Activated CD4-positive, alpha-beta T cell treated with anti-CD3 and anti-CD28 coated beads, Interleukin-2, amount 10 ng/mL, durations not matched to agents 24 days and 14 days (primary cell): Measurements from ENCODE around the gene NFKB2. TPM values are rescaled to one million over a fixed set of nuclear protein-coding genes. Genes with fewer than 3 reads are reported as not detected.

Experiments
- DNase-seq: peaks from one replicate; pipeline ENCODE4 v3.0.0; 2022
- H3K27ac Mint-ChIP-seq: one replicate; pipeline ENCODE4 v1.8.0; 2022; ENCODE audit warnings: mild to moderate bottlenecking, mixed read lengths
- H3K27me3 Mint-ChIP-seq: one replicate; pipeline ENCODE4 v1.8.0; 2022; ENCODE audit warnings: mixed read lengths
- H3K36me3 Mint-ChIP-seq: one replicate; pipeline ENCODE4 v1.8.0; 2022; ENCODE audit warnings: low read depth, mild to moderate bottlenecking, mixed read lengths
- H3K4me1 Mint-ChIP-seq: one replicate; pipeline ENCODE4 v1.8.0; 2021; ENCODE audit warnings: mixed read lengths
- H3K4me3 Mint-ChIP-seq: one replicate; pipeline ENCODE4 v1.8.0; 2022; ENCODE audit warnings: mild to moderate bottlenecking, moderate library complexity, mixed read lengths
- H3K9me3 Mint-ChIP-seq: one replicate; pipeline ENCODE4 v1.8.0; 2021; ENCODE audit warnings: mixed read lengths
- intact Hi-C: fragments of 100-400 bp; cut with micrococcal nuclease; formaldehyde crosslinking; loops from one replicate; pipeline ENCODE4 v1.15.1; 2023
- total RNA-seq: library from RNA; stranded (reverse); gene quantifications from 2 replicates; pipeline ENCODE4 v1.2.3, GENCODE V29; 2022

NFKB2 gene
- total RNA-seq, 1 donor from 2014 or later, result 311 TPM

GRCh38 chr10:102399217-102400021, 3.9 kb downstream of the NFKB2 start:
- no peaks in the 10 kb centered on the region for H3K27me3 Mint-ChIP-seq
- H3K4me3 Mint-ChIP-seq, result peak overlapping the region; percentile 90
- peak; percentile 97 for DNase-seq
- intact Hi-C loops, result loop anchor here (1.0 kb wide), 1 partner anchor 169 kb away; no protein-coding TSS in a partner anchor
- peak overlapping the region; percentile 79 for H3K27ac Mint-ChIP-seq
- H3K36me3 Mint-ChIP-seq, result peaks cover 77% of the 10 kb centered on the region
- peaks cover 36% of the 10 kb centered on the region for H3K4me1 Mint-ChIP-seq
- no peaks in the 10 kb centered on the region for H3K9me3 Mint-ChIP-seq

GRCh38 chr10:102400076-102400475, 4.6 kb downstream of the NFKB2 start:
- no peaks in the 10 kb centered on the region for H3K9me3 Mint-ChIP-seq
- intact Hi-C loops, result no loop called here
- no peak for DNase-seq
- peak overlapping the region; percentile 90 for H3K4me3 Mint-ChIP-seq
- H3K36me3 Mint-ChIP-seq, result peaks cover 76% of the 10 kb centered on the region
- no peaks in the 10 kb centered on the region for H3K27me3 Mint-ChIP-seq
- H3K27ac Mint-ChIP-seq, result peak overlapping the region; percentile 79
- peaks cover 36% of the 10 kb centered on the region for H3K4me1 Mint-ChIP-seq

DNA sequence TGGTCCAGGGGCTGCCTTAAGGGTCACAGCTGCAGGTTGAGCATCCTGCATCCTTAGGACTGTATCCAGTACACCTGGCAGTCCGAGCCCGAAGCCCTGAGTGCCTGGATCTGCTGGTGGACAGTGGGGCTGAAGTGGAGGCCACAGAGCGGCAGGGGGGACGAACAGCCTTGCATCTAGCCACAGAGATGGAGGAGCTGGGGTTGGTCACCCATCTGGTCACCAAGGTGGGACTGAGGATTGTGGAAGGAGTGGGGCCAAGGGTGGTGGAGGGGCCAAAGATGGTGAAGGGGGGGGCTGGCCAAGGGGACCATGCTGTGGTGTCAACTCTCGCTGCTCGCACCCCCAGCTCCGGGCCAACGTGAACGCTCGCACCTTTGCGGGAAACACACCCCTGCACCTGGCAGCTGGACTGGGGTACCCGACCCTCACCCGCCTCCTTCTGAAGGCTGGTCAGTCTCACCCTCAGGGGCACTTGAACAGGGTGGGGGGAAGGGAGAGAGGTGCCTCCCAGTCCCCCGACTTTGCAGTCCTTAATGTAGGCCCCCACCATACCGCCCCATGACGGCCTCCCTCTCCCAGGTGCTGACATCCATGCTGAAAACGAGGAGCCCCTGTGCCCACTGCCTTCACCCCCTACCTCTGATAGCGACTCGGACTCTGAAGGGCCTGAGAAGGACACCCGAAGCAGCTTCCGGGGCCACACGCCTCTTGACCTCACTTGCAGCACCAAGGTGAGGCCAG, 5.3 kb downstream of the NFKB2 start:
- Mint-ChIP-seq H3K27me3 (no peaks in the 10 kb centered on the region), H3K4me1 (peaks cover 40% of the 10 kb centered on the region), H3K27ac (peak overlapping the region; percentile 15), H3K36me3 (peaks cover 73% of the 10 kb centered on the region), H3K4me3 (peak overlapping the region; percentile 90), H3K9me3 (no peaks in the 10 kb centered on the region)
- intact Hi-C loops, result no loop called here
- peak; percentile 56 for DNase-seq

- peak overlapping the region; percentile 25 for H3K27ac Mint-ChIP-seq
- no peaks in the 10 kb centered on the region for H3K9me3 Mint-ChIP-seq
- peaks cover 68% of the 10 kb centered on the region for H3K36me3 Mint-ChIP-seq
- H3K4me1 Mint-ChIP-seq, result peaks cover 38% of the 10 kb centered on the region
- intact Hi-C loops, result no loop called here
- H3K4me3 Mint-ChIP-seq, result no peak overlapping the region
- DNase-seq, result peak; percentile 57
- H3K27me3 Mint-ChIP-seq, result no peaks in the 10 kb centered on the region
These were observed 5.8 kb downstream of the NFKB2 start for GRCh38 chr10:102401342-102401654.

GRCh38 chr10:102401735-102402511, 6.4 kb downstream of the NFKB2 start:
- no peaks in the 10 kb centered on the region for H3K9me3 Mint-ChIP-seq
- peak; percentile 59 for DNase-seq
- H3K4me1 Mint-ChIP-seq, result peaks cover 38% of the 10 kb centered on the region
- H3K36me3 Mint-ChIP-seq, result peaks cover 61% of the 10 kb centered on the region
- no peaks in the 10 kb centered on the region for H3K27me3 Mint-ChIP-seq
- H3K27ac Mint-ChIP-seq, result peak overlapping the region; percentile 70
- no peak overlapping the region for H3K4me3 Mint-ChIP-seq
- intact Hi-C loops, result no loop called here

- H3K27ac Mint-ChIP-seq, result peak overlapping the region; percentile 70
- intact Hi-C loops, result no loop called here
These were observed 7.0 kb downstream of the NFKB2 start for GRCh38 chr10:102402512-102402896.

DNA sequence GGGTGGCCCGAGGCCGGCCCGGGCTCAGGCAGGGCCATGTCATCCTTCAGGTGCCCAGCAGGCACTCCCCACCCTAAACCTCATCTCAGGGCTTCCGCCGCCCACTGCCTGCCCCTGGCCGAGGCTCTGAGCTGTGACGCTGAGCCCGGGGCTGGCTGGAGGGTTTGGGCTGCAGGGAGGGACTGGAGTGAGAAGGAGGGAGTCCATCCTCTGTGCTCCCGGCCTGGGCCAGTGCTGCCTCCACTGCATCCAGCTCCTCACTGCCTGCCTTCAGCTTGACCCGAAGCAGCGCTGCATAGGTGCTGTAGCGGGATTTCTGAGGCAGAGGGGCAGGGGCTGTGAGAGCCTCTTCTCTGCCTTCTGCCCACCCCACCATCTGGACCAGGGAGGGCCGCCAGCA, 7.6 kb downstream of the NFKB2 start:
- peaks cover 1% of the 10 kb centered on the region for H3K27me3 Mint-ChIP-seq
- DNase-seq, result no peak
- no peak overlapping the region for H3K4me3 Mint-ChIP-seq
- H3K4me1 Mint-ChIP-seq, result peaks cover 33% of the 10 kb centered on the region
- peaks cover 50% of the 10 kb centered on the region for H3K36me3 Mint-ChIP-seq
- no peaks in the 10 kb centered on the region for H3K9me3 Mint-ChIP-seq
- intact Hi-C loops, result no loop called here
- no peak overlapping the region for H3K27ac Mint-ChIP-seq

More at GRCh38 chr10:102402512-102402896, 7.0 kb downstream of the NFKB2 start:
- Mint-ChIP-seq H3K27me3 (no peaks in the 10 kb centered on the region), H3K4me1 (peaks cover 34% of the 10 kb centered on the region), H3K36me3 (peaks cover 56% of the 10 kb centered on the region), H3K9me3 (no peaks in the 10 kb centered on the region), H3K4me3 (no peak overlapping the region)
- no peak for DNase-seq

GRCh38 chr10:102404361-102405107, 9.0 kb downstream of the NFKB2 start:
- peaks cover 31% of the 10 kb centered on the region for H3K4me1 Mint-ChIP-seq
- no peak for DNase-seq
- no peak overlapping the region for H3K27ac Mint-ChIP-seq
- H3K9me3 Mint-ChIP-seq, result no peaks in the 10 kb centered on the region
- intact Hi-C loops, result no loop called here
- peaks cover 7% of the 10 kb centered on the region for H3K27me3 Mint-ChIP-seq
- H3K36me3 Mint-ChIP-seq, result peaks cover 42% of the 10 kb centered on the region
- no peak overlapping the region for H3K4me3 Mint-ChIP-seq

- H3K36me3 Mint-ChIP-seq, result peaks cover 38% of the 10 kb centered on the region
- no peaks in the 10 kb centered on the region for H3K9me3 Mint-ChIP-seq
- peaks cover 31% of the 10 kb centered on the region for H3K4me1 Mint-ChIP-seq
- intact Hi-C loops, result no loop called here
- peaks cover 13% of the 10 kb centered on the region for H3K27me3 Mint-ChIP-seq
- no peak for DNase-seq
- H3K27ac Mint-ChIP-seq, result no peak overlapping the region
- H3K4me3 Mint-ChIP-seq, result no peak overlapping the region
These were observed 9.6 kb downstream of the NFKB2 start for GRCh38 chr10:102405108-102405571.

DNA sequence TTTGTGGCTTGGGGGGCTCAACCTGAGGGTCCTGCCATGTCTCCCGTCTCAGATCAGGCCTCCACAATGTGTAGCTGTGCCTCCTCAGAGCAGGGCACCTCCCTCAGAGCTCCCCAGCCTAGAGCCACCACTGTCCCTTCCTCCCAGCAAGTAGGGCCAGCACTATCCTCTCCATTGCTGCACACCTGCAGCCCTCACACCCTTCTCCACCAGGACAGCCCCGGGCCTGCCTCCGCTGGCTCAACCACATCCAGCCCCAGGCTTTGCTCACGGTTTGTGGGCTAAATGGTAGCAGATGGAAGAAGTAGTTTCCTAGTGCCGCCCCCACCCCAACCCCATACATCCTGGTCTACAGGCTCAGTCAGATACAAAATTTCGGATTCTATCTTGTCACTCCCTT, 10.1 kb downstream of the NFKB2 start:
- intact Hi-C loops, result no loop called here
- no peaks in the 10 kb centered on the region for H3K9me3 Mint-ChIP-seq
- peaks cover 13% of the 10 kb centered on the region for H3K27me3 Mint-ChIP-seq
- H3K4me3 Mint-ChIP-seq, result no peak overlapping the region
- peaks cover 33% of the 10 kb centered on the region for H3K36me3 Mint-ChIP-seq
- H3K4me1 Mint-ChIP-seq, result peaks cover 27% of the 10 kb centered on the region
- DNase-seq, result no peak
- no peak overlapping the region for H3K27ac Mint-ChIP-seq

GRCh38 chr10:102406815-102407214, 11.3 kb downstream of the NFKB2 start:
- DNase-seq, result no peak
- H3K27me3 Mint-ChIP-seq, result peaks cover 21% of the 10 kb centered on the region
- intact Hi-C loops, result no loop called here
- no peaks in the 10 kb centered on the region for H3K9me3 Mint-ChIP-seq
- peak overlapping the region; percentile 19 for H3K4me3 Mint-ChIP-seq
- H3K4me1 Mint-ChIP-seq, result peaks cover 37% of the 10 kb centered on the region
- H3K27ac Mint-ChIP-seq, result peak overlapping the region; percentile 76
- peaks cover 26% of the 10 kb centered on the region for H3K36me3 Mint-ChIP-seq

GRCh38 chr10:102407425-102408130, 12.1 kb downstream of the NFKB2 start:
- peak; percentile 60 for DNase-seq
- no peak overlapping the region for H3K27ac Mint-ChIP-seq
- H3K4me1 Mint-ChIP-seq, result peaks cover 37% of the 10 kb centered on the region
- peaks cover 21% of the 10 kb centered on the region for H3K27me3 Mint-ChIP-seq
- peaks cover 19% of the 10 kb centered on the region for H3K36me3 Mint-ChIP-seq
- intact Hi-C loops, result no loop called here
- H3K4me3 Mint-ChIP-seq, result peak overlapping the region; percentile 83
- no peaks in the 10 kb centered on the region for H3K9me3 Mint-ChIP-seq
